ENCODE measurements around the gene NOXO1. TPM values are rescaled to one million over a fixed set of nuclear protein-coding genes. Genes with fewer than 3 reads are reported as not detected.
A peak's percentile ranks its signal among the peaks of the same experiment; 100 is the strongest.
"Not testable (repeated sequence)": the region's sequence is repeated elsewhere in the genome, so short reads cannot be mapped to it uniquely, and the experiment has no call there.

NOXO1 gene
- polyA plus RNA-seq, 2 donors, result 2.7 to 9.3 TPM

GRCh38 chr16:1958715-1959268, 22.5 kb downstream of the NOXO1 start:
- peak overlapping the region; percentile 41 to 85 for H3K27ac ChIP-seq (ENCODE audit: low read depth in 2 of 2, low read length in 1 of 2)
- peaks cover 2 to 17% of the 10 kb centered on the region in 2 donors for H3K4me1 ChIP-seq (ENCODE audit: control insufficient read depth in 2 of 2, insufficient read depth in 2 of 2, low read length in 1 of 2)
- peak overlapping the region in 1 of 2 donors; percentile 87 for H3K4me3 ChIP-seq (ENCODE audit: low read depth in 1 of 2, low read length in 2 of 2)
- 30 to 34% methylated on average over 14 of the region's 14 CpGs for WGBS, 2 donors
- no peaks in the 10 kb centered on the region for H3K9me3 ChIP-seq (ENCODE audit: control insufficient read depth in 2 of 2, insufficient read depth in 1 of 2, low read depth in 1 of 2, low read length in 1 of 2)
- peaks cover 2 to 19% of the 10 kb centered on the region in 2 donors for H3K36me3 ChIP-seq (ENCODE audit: control insufficient read depth in 2 of 2, insufficient read depth in 2 of 2, low read length in 1 of 2)
- no peaks in the 10 kb centered on the region for H3K27me3 ChIP-seq (ENCODE audit: control insufficient read depth in 1 of 2, insufficient read depth in 2 of 2, low read length in 2 of 2)

DNA sequence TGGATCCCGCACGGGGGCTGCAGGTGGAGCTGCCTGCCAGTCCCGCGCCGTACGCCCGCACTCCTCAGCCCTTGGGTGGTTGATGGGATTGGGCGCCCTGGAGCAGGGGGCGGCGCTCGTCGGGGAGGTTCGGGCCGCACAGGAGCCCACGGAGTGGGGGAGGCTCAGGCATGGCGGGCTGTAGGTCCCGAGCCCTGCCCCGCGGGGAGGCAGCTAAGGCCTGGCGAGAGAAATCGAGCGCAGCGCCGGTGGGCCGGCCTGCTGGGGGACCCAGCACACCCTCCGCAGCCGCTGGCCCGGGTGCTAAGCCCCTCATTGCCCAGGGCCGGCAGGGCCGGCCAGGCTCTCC, 23.2 kb downstream of the NOXO1 start:
- not testable (repeated sequence) for H3K4me3 ChIP-seq (ENCODE audit: low read depth in 1 of 2, low read length in 2 of 2); H3K27me3 ChIP-seq (ENCODE audit: control insufficient read depth in 1 of 2, insufficient read depth in 2 of 2, low read length in 2 of 2); H3K9me3 ChIP-seq (ENCODE audit: control insufficient read depth in 2 of 2, insufficient read depth in 1 of 2, low read depth in 1 of 2, low read length in 1 of 2); H3K27ac ChIP-seq (ENCODE audit: low read depth in 2 of 2, low read length in 1 of 2)
- WGBS, 2 donors, result 75 to 76% methylated on average over 23 to 30 of the region's 30 CpGs
- Histone ChIP-seq H3K4me1 (ENCODE audit: control insufficient read depth in 2 of 2, insufficient read depth in 2 of 2, low read length in 1 of 2) (peaks cover 2 to 15% of the 10 kb centered on the region in 2 donors), H3K36me3 (ENCODE audit: control insufficient read depth in 2 of 2, insufficient read depth in 2 of 2, low read length in 1 of 2) (peaks cover 2 to 19% of the 10 kb centered on the region in 2 donors)

- WGBS, 2 donors, result 87 to 90% methylated on average over 20 to 21 of the region's 22 CpGs
- not testable (repeated sequence) for H3K9me3 ChIP-seq (ENCODE audit: control insufficient read depth in 2 of 2, insufficient read depth in 1 of 2, low read depth in 1 of 2, low read length in 1 of 2); H3K27me3 ChIP-seq (ENCODE audit: control insufficient read depth in 1 of 2, insufficient read depth in 2 of 2, low read length in 2 of 2); H3K4me3 ChIP-seq (ENCODE audit: low read depth in 1 of 2, low read length in 2 of 2); H3K27ac ChIP-seq (ENCODE audit: low read depth in 2 of 2, low read length in 1 of 2)
- H3K4me1 ChIP-seq (ENCODE audit: control insufficient read depth in 2 of 2, insufficient read depth in 2 of 2, low read length in 1 of 2), result peaks cover 2 to 16% of the 10 kb centered on the region in 2 donors
- H3K36me3 ChIP-seq (ENCODE audit: control insufficient read depth in 2 of 2, insufficient read depth in 2 of 2, low read length in 1 of 2), result peaks cover 2 to 15% of the 10 kb centered on the region in 2 donors
These were observed 23.7 kb downstream of the NOXO1 start for GRCh38 chr16:1957434-1958142.

- H3K4me3 ChIP-seq (ENCODE audit: low read depth in 1 of 2, low read length in 2 of 2), result no peak overlapping the region
- H3K27ac ChIP-seq (ENCODE audit: low read depth in 2 of 2, low read length in 1 of 2), result no peak overlapping the region
- H3K4me1 ChIP-seq (ENCODE audit: control insufficient read depth in 2 of 2, insufficient read depth in 2 of 2, low read length in 1 of 2), result peaks cover 4 to 11% of the 10 kb centered on the region in 2 donors
- H3K9me3 ChIP-seq (ENCODE audit: control insufficient read depth in 2 of 2, insufficient read depth in 1 of 2, low read depth in 1 of 2, low read length in 1 of 2), result no peaks in the 10 kb centered on the region
- no peaks in the 10 kb centered on the region for H3K36me3 ChIP-seq (ENCODE audit: control insufficient read depth in 2 of 2, insufficient read depth in 2 of 2, low read length in 1 of 2)
- WGBS, 2 donors, result 88 to 91% methylated on average over 22 of the region's 22 CpGs
- no peaks in the 10 kb centered on the region for H3K27me3 ChIP-seq (ENCODE audit: control insufficient read depth in 1 of 2, insufficient read depth in 2 of 2, low read length in 2 of 2)
These were observed 27.5 kb downstream of the NOXO1 start for GRCh38 chr16:1953734-1954133.

GRCh38 chr16:1950559-1950958, 30.7 kb downstream of the NOXO1 start:
- peak overlapping the region; percentile 38 to 45 for H3K27ac ChIP-seq (ENCODE audit: low read depth in 2 of 2, low read length in 1 of 2)
- 65 to 75% methylated on average over 19 of the region's 19 CpGs for WGBS, 2 donors

GRCh38 chr16:1950047-1950446, 31.2 kb downstream of the NOXO1 start:
- H3K36me3 ChIP-seq (ENCODE audit: control insufficient read depth in 2 of 2, insufficient read depth in 2 of 2, low read length in 1 of 2), result no peaks in the 10 kb centered on the region
- WGBS, 2 donors, result 47 to 52% methylated on average over 7 of the region's 7 CpGs
- H3K27me3 ChIP-seq (ENCODE audit: control insufficient read depth in 1 of 2, insufficient read depth in 2 of 2, low read length in 2 of 2), result no peaks in the 10 kb centered on the region
- H3K27ac ChIP-seq (ENCODE audit: low read depth in 2 of 2, low read length in 1 of 2), result peak overlapping the region; percentile 38 to 45
- H3K4me1 ChIP-seq (ENCODE audit: control insufficient read depth in 2 of 2, insufficient read depth in 2 of 2, low read length in 1 of 2), result peaks cover 4 to 10% of the 10 kb centered on the region in 2 donors
- H3K4me3 ChIP-seq (ENCODE audit: low read depth in 1 of 2, low read length in 2 of 2), result no peak overlapping the region
- no peaks in the 10 kb centered on the region for H3K9me3 ChIP-seq (ENCODE audit: control insufficient read depth in 2 of 2, insufficient read depth in 1 of 2, low read depth in 1 of 2, low read length in 1 of 2)

More at GRCh38 chr16:1950559-1950958, 30.7 kb downstream of the NOXO1 start:
- H3K9me3 ChIP-seq (ENCODE audit: control insufficient read depth in 2 of 2, insufficient read depth in 1 of 2, low read depth in 1 of 2, low read length in 1 of 2), result no peaks in the 10 kb centered on the region
- no peak overlapping the region for H3K4me3 ChIP-seq (ENCODE audit: low read depth in 1 of 2, low read length in 2 of 2)
- peaks cover 4 to 10% of the 10 kb centered on the region in 2 donors for H3K4me1 ChIP-seq (ENCODE audit: control insufficient read depth in 2 of 2, insufficient read depth in 2 of 2, low read length in 1 of 2)
- no peaks in the 10 kb centered on the region for H3K36me3 ChIP-seq (ENCODE audit: control insufficient read depth in 2 of 2, insufficient read depth in 2 of 2, low read length in 1 of 2)
- no peaks in the 10 kb centered on the region for H3K27me3 ChIP-seq (ENCODE audit: control insufficient read depth in 1 of 2, insufficient read depth in 2 of 2, low read length in 2 of 2)

DNA sequence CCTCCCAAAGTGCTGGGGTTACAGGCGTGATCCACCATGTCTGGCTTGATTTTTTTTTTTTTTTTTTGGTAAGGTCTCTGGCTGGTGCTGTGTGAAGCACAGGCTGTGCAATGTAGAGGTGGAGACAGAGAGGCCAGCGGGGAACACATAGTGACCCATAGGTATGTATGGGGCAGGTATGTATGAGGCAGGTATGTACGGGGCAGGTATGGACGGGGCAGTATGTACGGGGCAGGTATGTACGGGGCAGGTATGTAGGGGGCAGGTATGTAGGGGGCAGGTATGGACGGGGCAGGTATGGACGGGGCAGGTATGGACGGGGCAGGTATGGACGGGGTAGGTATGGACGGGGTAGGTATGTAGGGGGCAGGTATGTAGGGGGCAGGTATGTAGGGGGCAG, 31.8 kb downstream of the NOXO1 start:
- no peaks in the 10 kb centered on the region for H3K9me3 ChIP-seq (ENCODE audit: control insufficient read depth in 2 of 2, insufficient read depth in 1 of 2, low read depth in 1 of 2, low read length in 1 of 2)
- no peaks in the 10 kb centered on the region for H3K36me3 ChIP-seq (ENCODE audit: control insufficient read depth in 2 of 2, insufficient read depth in 2 of 2, low read length in 1 of 2)
- 82 to 91% methylated on average over 11 of the region's 11 CpGs for WGBS, 2 donors
- H3K27me3 ChIP-seq (ENCODE audit: control insufficient read depth in 1 of 2, insufficient read depth in 2 of 2, low read length in 2 of 2), result no peaks in the 10 kb centered on the region
- no peak overlapping the region for H3K4me3 ChIP-seq (ENCODE audit: low read depth in 1 of 2, low read length in 2 of 2)
- H3K27ac ChIP-seq (ENCODE audit: low read depth in 2 of 2, low read length in 1 of 2), result peak overlapping the region in 1 of 2 donors; percentile 14
- H3K4me1 ChIP-seq (ENCODE audit: control insufficient read depth in 2 of 2, insufficient read depth in 2 of 2, low read length in 1 of 2), result peaks cover 4 to 10% of the 10 kb centered on the region in 2 donors

DNA sequence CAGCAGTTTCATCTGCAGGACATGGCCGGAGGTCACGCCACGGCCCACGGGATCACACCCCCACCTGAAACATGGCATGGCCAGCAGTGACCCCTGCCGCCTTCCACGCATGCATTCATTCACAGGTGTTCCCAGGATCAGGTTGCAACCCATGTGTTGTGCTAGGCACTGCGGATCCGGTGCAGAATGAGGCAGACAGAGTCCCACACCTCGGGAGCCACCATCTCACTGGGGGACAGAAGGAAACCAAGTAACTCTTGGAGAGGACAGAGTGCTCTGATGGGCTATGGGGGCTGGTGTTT, 33.9 kb downstream of the NOXO1 start:
- Histone ChIP-seq H3K27me3 (ENCODE audit: control insufficient read depth in 1 of 2, insufficient read depth in 2 of 2, low read length in 2 of 2) (no peaks in the 10 kb centered on the region), H3K36me3 (ENCODE audit: control insufficient read depth in 2 of 2, insufficient read depth in 2 of 2, low read length in 1 of 2) (no peaks in the 10 kb centered on the region), H3K27ac (ENCODE audit: low read depth in 2 of 2, low read length in 1 of 2) (no peak overlapping the region), H3K4me1 (ENCODE audit: control insufficient read depth in 2 of 2, insufficient read depth in 2 of 2, low read length in 1 of 2) (peaks cover 4 to 6% of the 10 kb centered on the region in 2 donors), H3K9me3 (ENCODE audit: control insufficient read depth in 2 of 2, insufficient read depth in 1 of 2, low read depth in 1 of 2, low read length in 1 of 2) (no peaks in the 10 kb centered on the region), H3K4me3 (ENCODE audit: low read depth in 1 of 2, low read length in 2 of 2) (no peak overlapping the region)
- 83 to 87% methylated on average over 9 of the region's 9 CpGs for WGBS, 2 donors

GRCh38 chr16:1946495-1947368, 34.5 kb downstream of the NOXO1 start:
- no peaks in the 10 kb centered on the region for H3K27me3 ChIP-seq (ENCODE audit: control insufficient read depth in 1 of 2, insufficient read depth in 2 of 2, low read length in 2 of 2)
- peaks cover 4 to 6% of the 10 kb centered on the region in 2 donors for H3K4me1 ChIP-seq (ENCODE audit: control insufficient read depth in 2 of 2, insufficient read depth in 2 of 2, low read length in 1 of 2)
- H3K27ac ChIP-seq (ENCODE audit: low read depth in 2 of 2, low read length in 1 of 2), result no peak overlapping the region
- WGBS, 2 donors, result 86 to 87% methylated on average over 38 of the region's 38 CpGs
- H3K9me3 ChIP-seq (ENCODE audit: control insufficient read depth in 2 of 2, insufficient read depth in 1 of 2, low read depth in 1 of 2, low read length in 1 of 2), result no peaks in the 10 kb centered on the region
- no peak overlapping the region for H3K4me3 ChIP-seq (ENCODE audit: low read depth in 1 of 2, low read length in 2 of 2)
- no peaks in the 10 kb centered on the region for H3K36me3 ChIP-seq (ENCODE audit: control insufficient read depth in 2 of 2, insufficient read depth in 2 of 2, low read length in 1 of 2)
